OCI-LY7 (cell line): ENCODE results near the gene EPB41L1. TPM values are rescaled to one million over a fixed set of nuclear protein-coding genes. Genes with fewer than 3 reads are reported as not detected.

ENCODE experiments used
- BruUV-seq: library from RNA; stranded (reverse); fragments of 400-500 nt; replicated peaks from 2 replicates; lab custom pipeline; 2021; lab: Mats Ljungman, UMichigan
- CTCF ChIA-PET: fragments of 300-600 bp; sonication (Branson Sonifier 250); formaldehyde crosslinking; loops from one replicate; lab custom pipeline; 2022; ENCODE audit warnings: antibody characterized with exemption; ENCODE audit not compliant: unreplicated experiment; lab: Charles Lee
- POLR2A ChIA-PET: fragments of 300-600 bp; sonication (Branson Sonifier 250); formaldehyde crosslinking; loops from one replicate; lab custom pipeline; 2022; ENCODE audit warnings: antibody characterized with exemption; lab: Charles Lee
- DNase-seq: peaks from one replicate; pipeline ENCODE4 v3.0.0-alpha.2; 2015; ENCODE audit warnings: low spot score
- H2AFZ ChIP-seq: fragments of 200-600 bp; sonication (generic), shearing (Covaris generic); 2 replicates; pipeline ENCODE4 v1.6.1; 2014; ENCODE audit warnings: mild to moderate bottlenecking, antibody characterized with exemption, low read length, moderate library complexity
- H3K27ac ChIP-seq: fragments of 200-600 bp; sonication (generic); 2 replicates; pipeline ENCODE4 v1.5.1; 2014; ENCODE audit warnings: mixed run types, low read depth, mild to moderate bottlenecking, moderate library complexity, low read length, inconsistent platforms; ENCODE audit not compliant: poor library complexity, severe bottlenecking
- H3K36me3 ChIP-seq: fragments of 200-600 bp; sonication (generic); 2 replicates; pipeline ENCODE4 v1.6.1; 2014; ENCODE audit warnings: mild to moderate bottlenecking, antibody characterized with exemption, low read length, moderate library complexity, mixed read lengths; ENCODE audit not compliant: insufficient read depth
- H3K4me1 ChIP-seq: fragments of 200-600 bp; sonication (generic); 2 replicates; pipeline ENCODE4 v1.5.1; 2014; ENCODE audit warnings: mild to moderate bottlenecking, low read length; ENCODE audit not compliant: insufficient read depth, poor library complexity, severe bottlenecking
- H3K4me2 ChIP-seq: fragments of 200-600 bp; sonication (generic); 2 replicates; pipeline ENCODE4 v1.6.1; 2014; ENCODE audit warnings: mild to moderate bottlenecking, low read length
- H3K4me3 ChIP-seq: fragments of 200-600 bp; sonication (generic); 2 replicates; pipeline ENCODE4 v1.5.1; 2014; ENCODE audit warnings: mild to moderate bottlenecking, low read depth, low read length; ENCODE audit not compliant: poor library complexity, severe bottlenecking
- H3K79me2 ChIP-seq: fragments of 200-600 bp; sonication (generic); 2 replicates; pipeline ENCODE4 v1.6.1; 2016; ENCODE audit warnings: low read depth, mild to moderate bottlenecking, low read length, moderate library complexity, mixed read lengths; ENCODE audit not compliant: insufficient read depth
- H3K9me2 ChIP-seq: fragments of 200-600 bp; sonication (generic); 2 replicates; pipeline ENCODE4 v1.6.1; 2016; ENCODE audit warnings: mild to moderate bottlenecking, low read length, mixed read lengths; ENCODE audit not compliant: insufficient read depth
- H3K9me3 ChIP-seq: fragments of 200-600 bp; sonication (generic); 2 replicates; pipeline ENCODE4 v1.6.1; 2014; ENCODE audit warnings: mild to moderate bottlenecking, mixed run types, low read length, mixed read lengths
- H4K20me1 ChIP-seq: fragments of 200-600 bp; sonication (generic); 2 replicates; pipeline ENCODE4 v1.6.1; 2014; ENCODE audit warnings: mild to moderate bottlenecking, antibody characterized with exemption, low read length, moderate library complexity, mixed read lengths; ENCODE audit not compliant: insufficient read depth
- EZH2phosphoT487 ChIP-seq: fragments of 200-600 bp; sonication (generic); IDR thresholded peaks from 2 replicates; pipeline ENCODE4 v1.6.1; 2018; ENCODE audit warnings: low read depth, borderline replicate concordance, mild to moderate bottlenecking, mixed run types, antibody characterized with exemption, low read length, moderate library complexity, mixed read lengths
- intact Hi-C: fragments of 100-400 bp; cut with micrococcal nuclease; formaldehyde crosslinking; loops from one replicate; pipeline ENCODE4 v1.10.0; 2022; ENCODE audit not compliant: unreplicated experiment
- total RNA-seq, 2 experiments: library from RNA; depleted of rRNA in 1 of 2; stranded (reverse); fragments of >200 nt in 1 of 2; shearing (Covaris generic) in 1 of 2; gene quantifications; 2 replicates each; pipeline ENCODE4 v1.2.3, GENCODE V29; 2014 to 2022
- TF ChIP-seq, protein P1 (sequence below): fragments of 200-600 bp; sonication (generic); conservative IDR thresholded peaks from 2 replicates; pipeline ENCODE4 v1.5.1; 2014; ENCODE audit warnings: mild to moderate bottlenecking, antibody characterized with exemption, low read length, moderate library complexity, mixed read lengths

The EPB41L1 gene
- total RNA-seq, 2 experiments from 2014 or later = 0.54 to 1.6 TPM

- intact Hi-C loops = no loop called here
- Histone ChIP-seq H2AFZ (no peak overlapping the region), H3K27ac (no peak overlapping the region), H3K4me1 (no peaks in the 10 kb centered on the region), H3K4me2 (no peak overlapping the region), H3K36me3 (no peaks in the 10 kb centered on the region), H3K4me3 (no peak overlapping the region), H4K20me1 (no peaks in the 10 kb centered on the region), H3K9me3 (no peaks in the 10 kb centered on the region), H3K79me2 (no peaks in the 10 kb centered on the region), H3K9me2 (no peaks in the 10 kb centered on the region)
- TF ChIP-seq, protein P1, sequence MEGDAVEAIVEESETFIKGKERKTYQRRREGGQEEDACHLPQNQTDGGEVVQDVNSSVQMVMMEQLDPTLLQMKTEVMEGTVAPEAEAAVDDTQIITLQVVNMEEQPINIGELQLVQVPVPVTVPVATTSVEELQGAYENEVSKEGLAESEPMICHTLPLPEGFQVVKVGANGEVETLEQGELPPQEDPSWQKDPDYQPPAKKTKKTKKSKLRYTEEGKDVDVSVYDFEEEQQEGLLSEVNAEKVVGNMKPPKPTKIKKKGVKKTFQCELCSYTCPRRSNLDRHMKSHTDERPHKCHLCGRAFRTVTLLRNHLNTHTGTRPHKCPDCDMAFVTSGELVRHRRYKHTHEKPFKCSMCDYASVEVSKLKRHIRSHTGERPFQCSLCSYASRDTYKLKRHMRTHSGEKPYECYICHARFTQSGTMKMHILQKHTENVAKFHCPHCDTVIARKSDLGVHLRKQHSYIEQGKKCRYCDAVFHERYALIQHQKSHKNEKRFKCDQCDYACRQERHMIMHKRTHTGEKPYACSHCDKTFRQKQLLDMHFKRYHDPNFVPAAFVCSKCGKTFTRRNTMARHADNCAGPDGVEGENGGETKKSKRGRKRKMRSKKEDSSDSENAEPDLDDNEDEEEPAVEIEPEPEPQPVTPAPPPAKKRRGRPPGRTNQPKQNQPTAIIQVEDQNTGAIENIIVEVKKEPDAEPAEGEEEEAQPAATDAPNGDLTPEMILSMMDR = no peak
- TF ChIP-seq EZH2phosphoT487 = no peak
- no TSS peak for BruUV-seq
- ChIA-PET CTCF (no interaction called here), POLR2A (interaction anchor here (0.7 to 1.5 kb wide), 3 partner anchors 11 to 21 kb away, joined by 3 to 4 read pairs (median 3); no protein-coding TSS in a partner anchor)
- DNase-seq = no peak
These were observed 24.8 kb downstream of the EPB41L1 start for GRCh38 chr20:36179170-36179945.

GRCh38 chr20:36180323-36180722, 25.8 kb downstream of the EPB41L1 start:
- TF ChIP-seq, protein P1 = no peak
- TF ChIP-seq EZH2phosphoT487 = no peak
- Histone ChIP-seq H3K4me1 (no peaks in the 10 kb centered on the region), H3K79me2 (no peaks in the 10 kb centered on the region), H3K36me3 (no peaks in the 10 kb centered on the region), H3K27ac (no peak overlapping the region), H3K4me3 (no peak overlapping the region), H3K9me3 (no peaks in the 10 kb centered on the region), H4K20me1 (no peaks in the 10 kb centered on the region), H3K9me2 (no peaks in the 10 kb centered on the region), H3K4me2 (no peak overlapping the region), H2AFZ (no peak overlapping the region)
- intact Hi-C loops = no loop called here
- no TSS peak for BruUV-seq
- POLR2A ChIA-PET = interaction anchor here (0.6 to 1.5 kb wide), 3 partner anchors 19 to 94 kb away, joined by 3 to 4 read pairs (median 3); no protein-coding TSS in a partner anchor
- CTCF ChIA-PET = interaction anchor here (1.0 kb wide), 1 partner anchor 19 kb away, joined by 3 read pairs; no protein-coding TSS in a partner anchor
- DNase-seq = no peak
